Measurements from ENCODE around the gene CD163L1.

GRCh38 chr12:7472060-7472459 lies 28.1 kb upstream of the CD163L1 start:
- TF ChIP-seq CTCF (IDR thresholded peaks at IDR 0.05) = no peak
- TF ChIP-seq POLR2A (IDR thresholded peaks at IDR 0.05) = no peak
